K562 (cell line): Measurements from ENCODE around the gene LMAN2.

Experiments
- BRCA1 ChIP-seq, 2 experiments: fragments of 450-650 bp in 1 of 2; sonication (generic) in 1 of 2; formaldehyde crosslinking in 1 of 2; IDR thresholded peaks; 2 replicates each; pipeline versions ENCODE4 v1.5.0 to v1.6.1; 2017 to 2020; ENCODE audit warnings: mild to moderate bottlenecking in 1 of 2, missing genetic modification reagents in 1 of 2
- GTF2F1 ChIP-seq: IDR thresholded peaks from 2 replicates; pipeline ENCODE4 v1.6.1; 2011; ENCODE audit warnings: low read depth, low read length, improper control_type of control experiment
- HMG20A ChIP-seq: fragments of 450-650 bp; formaldehyde crosslinking; conservative IDR thresholded peaks from 2 replicates; pipeline ENCODE4 v1.4.0; 2020; ENCODE audit warnings: mild to moderate bottlenecking, mixed read lengths
- NFIC ChIP-seq: fragments of 450-650 bp; IDR thresholded peaks from 2 replicates; pipeline ENCODE4 v1.6.1; 2017; ENCODE audit warnings: mild to moderate bottlenecking, inconsistent platforms
- ZNF766 ChIP-seq: fragments of 200-800 bp; sonication (Bioruptor generic); conservative IDR thresholded peaks from 2 replicates; pipeline ENCODE4 v1.6.1; 2016; ENCODE audit warnings: missing genetic modification characterization, missing compliant biosample characterization

- TF ChIP-seq GTF2F1 (no peak), HMG20A (CRISPR knock-in tag) (no peak), BRCA1 (IDR thresholded peaks at IDR 0.05) (no peak), BRCA1 (CRISPR knock-in tag; IDR thresholded peaks at IDR 0.05) (no peak), ZNF766 (CRISPR knock-in tag) (no peak), NFIC (no peak)
These were observed 23.6 kb downstream of the LMAN2 start for GRCh38 chr5:177327539-177328522.
